DMS79 (cell line): ENCODE results near the gene MARK2.
A peak's percentile ranks its signal among the peaks of the same experiment; 100 is the strongest.

ENCODE experiments used
- DNase-seq: peaks from one replicate; lab custom pipeline; 2025; lab: John Stamatoyannopoulos, UW

The MARK2 gene

GRCh38 chr11:63829823-63830489 is 9.0 kb upstream of the MARK2 start:
- DNase-seq, result no peak

- DNase-seq, result no peak
Measured at GRCh38 chr11:63831326-63831725, 7.6 kb upstream of the MARK2 start.

GRCh38 chr11:63832336-63832735 is 6.6 kb upstream of the MARK2 start:
- no peak for DNase-seq

- no peak for DNase-seq
Measured at GRCh38 chr11:63833048-63833447, 5.9 kb upstream of the MARK2 start.

GRCh38 chr11:63834535-63835157 is 4.3 kb upstream of the MARK2 start:
- no peak for DNase-seq

GRCh38 chr11:63835158-63835545 is 3.8 kb upstream of the MARK2 start:
- DNase-seq, result no peak

GRCh38 chr11:63837027-63837688 is 1.8 kb upstream of the MARK2 start:
- DNase-seq, result peak; percentile 66

- DNase-seq, result no peak
Measured at GRCh38 chr11:63837739-63838138, 1.2 kb upstream of the MARK2 start.

- no peak for DNase-seq
Measured at GRCh38 chr11:63838150-63838677, 696 bp upstream of the MARK2 start.

- no peak for DNase-seq
Measured at GRCh38 chr11:63839508-63840355, 822 bp downstream of the MARK2 start.

- DNase-seq, result no peak
Measured at GRCh38 chr11:63840356-63841060, 1.6 kb downstream of the MARK2 start.

- DNase-seq, result peak; percentile 53
Measured at GRCh38 chr11:63841554-63841953, 2.6 kb downstream of the MARK2 start.

- DNase-seq, result no peak
Measured at GRCh38 chr11:63843041-63843440, 4.1 kb downstream of the MARK2 start.

GRCh38 chr11:63844836-63845235 is 5.9 kb downstream of the MARK2 start:
- no peak for DNase-seq

- no peak for DNase-seq
Measured at GRCh38 chr11:63845303-63845702, 6.4 kb downstream of the MARK2 start.

GRCh38 chr11:63845911-63846310 is 7.0 kb downstream of the MARK2 start:
- no peak for DNase-seq

- DNase-seq, result no peak
Measured at GRCh38 chr11:63846897-63847296, 8.0 kb downstream of the MARK2 start.

GRCh38 chr11:63847363-63847762 is 8.5 kb downstream of the MARK2 start:
- DNase-seq, result peak; percentile 77

GRCh38 chr11:63849691-63850090 is 10.8 kb downstream of the MARK2 start:
- DNase-seq, result no peak

GRCh38 chr11:63850920-63851319 is 12.0 kb downstream of the MARK2 start:
- DNase-seq, result no peak

- no peak for DNase-seq
Measured at GRCh38 chr11:63851364-63851763, 12.5 kb downstream of the MARK2 start.

GRCh38 chr11:63853476-63853875 is 14.6 kb downstream of the MARK2 start:
- no peak for DNase-seq
